ENCODE results near the gene UNC119. TPM values are rescaled to one million over a fixed set of nuclear protein-coding genes. Genes with fewer than 3 reads are reported as not detected.

UNC119 gene
- total and polyA plus RNA-seq, 2 experiments from 2014 or later: 39.0 to 78.4 TPM

DNA sequence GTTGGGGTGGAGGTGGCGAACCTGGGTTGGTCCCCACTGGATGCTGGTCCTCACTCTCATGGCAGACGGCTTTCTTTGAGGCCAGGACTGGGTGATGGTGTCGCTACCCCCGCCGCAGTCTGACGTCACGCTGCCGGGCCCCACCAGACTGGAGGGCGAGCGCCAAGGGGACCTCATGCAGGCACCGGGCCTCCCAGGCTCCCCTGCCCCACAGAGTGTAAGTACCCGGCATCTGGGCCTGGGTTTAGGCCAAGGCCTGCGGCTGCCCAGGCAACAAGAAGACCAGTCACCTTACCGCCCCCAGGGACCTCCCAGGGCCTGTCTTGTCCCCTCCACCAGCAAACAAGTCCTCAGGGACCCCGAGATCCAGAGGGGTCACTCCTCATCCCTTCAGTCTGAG is 28.5 kb downstream of the UNC119 start:
- Mint-ChIP-seq H3K27ac (no peak overlapping the region), H3K36me3 (ENCODE audit: low read depth) (no peaks in the 10 kb centered on the region; the same call in 2 of the 3 replicates), H3K4me1 (peaks cover 3% of the 10 kb centered on the region; the same call in 2 of the 3 replicates), H3K9me3 (no peaks in the 10 kb centered on the region; the same call in 2 of the 3 replicates), H3K27me3 (ENCODE audit: insufficient read depth, low read depth, poor library complexity) (peaks cover 24% of the 10 kb centered on the region), H3K4me3 (no peak overlapping the region; the same call in 2 of the 3 replicates)
- Histone ChIP-seq H2AFZ (no peak overlapping the region), H3K4me1 (ENCODE audit: insufficient read depth) (no peaks in the 10 kb centered on the region), H3K4me3 (no peak overlapping the region), H3K4me2 (no peak overlapping the region), H3K36me3 (ENCODE audit: insufficient read depth) (no peaks in the 10 kb centered on the region), H4K20me1 (replicated peaks; ENCODE audit: insufficient read depth) (no peaks in the 10 kb centered on the region), H3K27me3 (ENCODE audit: insufficient read depth) (no peaks in the 10 kb centered on the region), H3K9me2 (ENCODE audit: insufficient read depth) (no peaks in the 10 kb centered on the region), H3K27ac (ENCODE audit: low read depth) (no peak overlapping the region), H3K79me2 (replicated peaks; ENCODE audit: insufficient read depth) (no peaks in the 10 kb centered on the region), H3F3A (replicated peaks; ENCODE audit: low read depth) (no peaks in the 10 kb centered on the region)
- no peak for DNase-seq (ENCODE audit: low spot score)
- TF ChIP-seq EZH2phosphoT487 (IDR thresholded peaks at IDR 0.05; ENCODE audit: unreplicated experiment) (no peak), CREB1 (CRISPR knock-in tag; IDR thresholded peaks at IDR 0.05; ENCODE audit: low read depth) (no peak), CTCF (conservative IDR thresholded peaks at IDR 0.05; ENCODE audit: low read depth in 2 of 2) (no peak), STAT1 (IDR thresholded peaks at IDR 0.05; ENCODE audit: unreplicated experiment) (no peak), EZH2 (IDR thresholded peaks at IDR 0.05; ENCODE audit: low read depth, unreplicated experiment) (no peak), POLR2AphosphoS5 (IDR thresholded peaks at IDR 0.05; ENCODE audit: low read depth) (no peak), ZNF331 (CRISPR knock-in tag; IDR thresholded peaks at IDR 0.05; ENCODE audit: low read depth) (no peak), ZNF114 (CRISPR knock-in tag; IDR thresholded peaks at IDR 0.05) (no peak), JUNB (IDR thresholded peaks at IDR 0.05; ENCODE audit: unreplicated experiment) (no peak), NANOG (IDR thresholded peaks at IDR 0.05; ENCODE audit: borderline replicate concordance) (no peak)
- TF ChIP-seq, protein P1, sequence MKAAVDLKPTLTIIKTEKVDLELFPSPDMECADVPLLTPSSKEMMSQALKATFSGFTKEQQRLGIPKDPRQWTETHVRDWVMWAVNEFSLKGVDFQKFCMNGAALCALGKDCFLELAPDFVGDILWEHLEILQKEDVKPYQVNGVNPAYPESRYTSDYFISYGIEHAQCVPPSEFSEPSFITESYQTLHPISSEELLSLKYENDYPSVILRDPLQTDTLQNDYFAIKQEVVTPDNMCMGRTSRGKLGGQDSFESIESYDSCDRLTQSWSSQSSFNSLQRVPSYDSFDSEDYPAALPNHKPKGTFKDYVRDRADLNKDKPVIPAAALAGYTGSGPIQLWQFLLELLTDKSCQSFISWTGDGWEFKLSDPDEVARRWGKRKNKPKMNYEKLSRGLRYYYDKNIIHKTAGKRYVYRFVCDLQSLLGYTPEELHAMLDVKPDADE (IDR thresholded peaks at IDR 0.05): no peak
- TF ChIP-seq, protein P2, sequence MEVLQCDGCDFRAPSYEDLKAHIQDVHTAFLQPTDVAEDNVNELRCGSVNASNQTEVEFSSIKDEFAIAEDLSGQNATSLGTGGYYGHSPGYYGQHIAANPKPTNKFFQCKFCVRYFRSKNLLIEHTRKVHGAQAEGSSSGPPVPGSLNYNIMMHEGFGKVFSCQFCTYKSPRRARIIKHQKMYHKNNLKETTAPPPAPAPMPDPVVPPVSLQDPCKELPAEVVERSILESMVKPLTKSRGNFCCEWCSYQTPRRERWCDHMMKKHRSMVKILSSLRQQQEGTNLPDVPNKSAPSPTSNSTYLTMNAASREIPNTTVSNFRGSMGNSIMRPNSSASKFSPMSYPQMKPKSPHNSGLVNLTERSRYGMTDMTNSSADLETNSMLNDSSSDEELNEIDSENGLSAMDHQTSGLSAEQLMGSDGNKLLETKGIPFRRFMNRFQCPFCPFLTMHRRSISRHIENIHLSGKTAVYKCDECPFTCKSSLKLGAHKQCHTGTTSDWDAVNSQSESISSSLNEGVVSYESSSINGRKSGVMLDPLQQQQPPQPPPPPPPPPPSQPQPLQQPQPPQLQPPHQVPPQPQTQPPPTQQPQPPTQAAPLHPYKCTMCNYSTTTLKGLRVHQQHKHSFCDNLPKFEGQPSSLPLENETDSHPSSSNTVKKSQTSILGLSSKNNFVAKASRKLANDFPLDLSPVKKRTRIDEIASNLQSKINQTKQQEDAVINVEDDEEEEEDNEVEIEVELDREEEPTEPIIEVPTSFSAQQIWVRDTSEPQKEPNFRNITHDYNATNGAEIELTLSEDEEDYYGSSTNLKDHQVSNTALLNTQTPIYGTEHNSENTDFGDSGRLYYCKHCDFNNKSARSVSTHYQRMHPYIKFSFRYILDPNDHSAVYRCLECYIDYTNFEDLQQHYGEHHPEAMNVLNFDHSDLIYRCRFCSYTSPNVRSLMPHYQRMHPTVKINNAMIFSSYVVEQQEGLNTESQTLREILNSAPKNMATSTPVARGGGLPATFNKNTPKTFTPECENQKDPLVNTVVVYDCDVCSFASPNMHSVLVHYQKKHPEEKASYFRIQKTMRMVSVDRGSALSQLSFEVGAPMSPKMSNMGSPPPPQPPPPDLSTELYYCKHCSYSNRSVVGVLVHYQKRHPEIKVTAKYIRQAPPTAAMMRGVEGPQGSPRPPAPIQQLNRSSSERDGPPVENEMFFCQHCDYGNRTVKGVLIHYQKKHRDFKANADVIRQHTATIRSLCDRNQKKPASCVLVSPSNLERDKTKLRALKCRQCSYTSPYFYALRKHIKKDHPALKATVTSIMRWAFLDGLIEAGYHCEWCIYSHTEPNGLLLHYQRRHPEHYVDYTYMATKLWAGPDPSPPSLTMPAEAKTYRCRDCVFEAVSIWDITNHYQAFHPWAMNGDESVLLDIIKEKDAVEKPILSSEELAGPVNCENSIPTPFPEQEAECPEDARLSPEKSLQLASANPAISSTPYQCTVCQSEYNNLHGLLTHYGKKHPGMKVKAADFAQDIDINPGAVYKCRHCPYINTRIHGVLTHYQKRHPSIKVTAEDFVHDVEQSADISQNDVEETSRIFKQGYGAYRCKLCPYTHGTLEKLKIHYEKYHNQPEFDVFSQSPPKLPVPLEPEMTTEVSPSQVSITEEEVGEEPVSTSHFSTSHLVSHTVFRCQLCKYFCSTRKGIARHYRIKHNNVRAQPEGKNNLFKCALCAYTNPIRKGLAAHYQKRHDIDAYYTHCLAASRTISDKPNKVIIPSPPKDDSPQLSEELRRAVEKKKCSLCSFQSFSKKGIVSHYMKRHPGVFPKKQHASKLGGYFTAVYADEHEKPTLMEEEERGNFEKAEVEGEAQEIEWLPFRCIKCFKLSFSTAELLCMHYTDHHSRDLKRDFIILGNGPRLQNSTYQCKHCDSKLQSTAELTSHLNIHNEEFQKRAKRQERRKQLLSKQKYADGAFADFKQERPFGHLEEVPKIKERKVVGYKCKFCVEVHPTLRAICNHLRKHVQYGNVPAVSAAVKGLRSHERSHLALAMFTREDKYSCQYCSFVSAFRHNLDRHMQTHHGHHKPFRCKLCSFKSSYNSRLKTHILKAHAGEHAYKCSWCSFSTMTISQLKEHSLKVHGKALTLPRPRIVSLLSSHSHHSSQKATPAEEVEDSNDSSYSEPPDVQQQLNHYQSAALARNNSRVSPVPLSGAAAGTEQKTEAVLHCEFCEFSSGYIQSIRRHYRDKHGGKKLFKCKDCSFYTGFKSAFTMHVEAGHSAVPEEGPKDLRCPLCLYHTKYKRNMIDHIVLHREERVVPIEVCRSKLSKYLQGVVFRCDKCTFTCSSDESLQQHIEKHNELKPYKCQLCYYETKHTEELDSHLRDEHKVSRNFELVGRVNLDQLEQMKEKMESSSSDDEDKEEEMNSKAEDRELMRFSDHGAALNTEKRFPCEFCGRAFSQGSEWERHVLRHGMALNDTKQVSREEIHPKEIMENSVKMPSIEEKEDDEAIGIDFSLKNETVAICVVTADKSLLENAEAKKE (CRISPR knock-in tag; IDR thresholded peaks at IDR 0.05): no peak
- TF ChIP-seq, protein P3, sequence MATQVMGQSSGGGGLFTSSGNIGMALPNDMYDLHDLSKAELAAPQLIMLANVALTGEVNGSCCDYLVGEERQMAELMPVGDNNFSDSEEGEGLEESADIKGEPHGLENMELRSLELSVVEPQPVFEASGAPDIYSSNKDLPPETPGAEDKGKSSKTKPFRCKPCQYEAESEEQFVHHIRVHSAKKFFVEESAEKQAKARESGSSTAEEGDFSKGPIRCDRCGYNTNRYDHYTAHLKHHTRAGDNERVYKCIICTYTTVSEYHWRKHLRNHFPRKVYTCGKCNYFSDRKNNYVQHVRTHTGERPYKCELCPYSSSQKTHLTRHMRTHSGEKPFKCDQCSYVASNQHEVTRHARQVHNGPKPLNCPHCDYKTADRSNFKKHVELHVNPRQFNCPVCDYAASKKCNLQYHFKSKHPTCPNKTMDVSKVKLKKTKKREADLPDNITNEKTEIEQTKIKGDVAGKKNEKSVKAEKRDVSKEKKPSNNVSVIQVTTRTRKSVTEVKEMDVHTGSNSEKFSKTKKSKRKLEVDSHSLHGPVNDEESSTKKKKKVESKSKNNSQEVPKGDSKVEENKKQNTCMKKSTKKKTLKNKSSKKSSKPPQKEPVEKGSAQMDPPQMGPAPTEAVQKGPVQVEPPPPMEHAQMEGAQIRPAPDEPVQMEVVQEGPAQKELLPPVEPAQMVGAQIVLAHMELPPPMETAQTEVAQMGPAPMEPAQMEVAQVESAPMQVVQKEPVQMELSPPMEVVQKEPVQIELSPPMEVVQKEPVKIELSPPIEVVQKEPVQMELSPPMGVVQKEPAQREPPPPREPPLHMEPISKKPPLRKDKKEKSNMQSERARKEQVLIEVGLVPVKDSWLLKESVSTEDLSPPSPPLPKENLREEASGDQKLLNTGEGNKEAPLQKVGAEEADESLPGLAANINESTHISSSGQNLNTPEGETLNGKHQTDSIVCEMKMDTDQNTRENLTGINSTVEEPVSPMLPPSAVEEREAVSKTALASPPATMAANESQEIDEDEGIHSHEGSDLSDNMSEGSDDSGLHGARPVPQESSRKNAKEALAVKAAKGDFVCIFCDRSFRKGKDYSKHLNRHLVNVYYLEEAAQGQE (IDR thresholded peaks at IDR 0.05; ENCODE audit: unreplicated experiment): no peak
- ATAC-seq: no peak

Data from GM23338 (cell line).